Measurements from ENCODE around the gene RNU6-7.

RNU6-7 gene

DNA sequence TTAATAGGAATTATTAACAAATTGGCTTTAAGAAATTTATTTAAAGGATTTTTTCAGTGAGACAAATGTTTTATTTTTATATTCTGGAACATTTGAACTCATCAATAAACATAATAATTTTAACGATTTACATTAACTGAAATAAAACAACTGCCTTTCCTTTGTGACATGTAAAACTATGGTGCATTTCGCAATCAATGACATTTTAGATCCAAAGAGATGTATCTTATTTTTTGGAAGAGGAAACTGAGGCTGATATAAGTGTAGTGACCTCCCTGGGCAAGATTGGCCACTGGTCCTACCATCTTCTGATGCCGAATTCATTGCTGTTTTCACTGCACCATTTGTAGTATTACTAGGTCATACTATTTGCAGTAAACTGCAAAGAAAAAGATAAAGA is 3.7 kb downstream of the RNU6-7 start:
- no peak for DNase-seq (ENCODE audit: low spot score)

- no peak for DNase-seq (ENCODE audit: low spot score)
These were observed 4.1 kb downstream of the RNU6-7 start for GRCh38 chr14:32205984-32206383.

GRCh38 chr14:32206552-32206951 is 4.7 kb downstream of the RNU6-7 start:
- no peak for DNase-seq (ENCODE audit: low spot score)

DNA sequence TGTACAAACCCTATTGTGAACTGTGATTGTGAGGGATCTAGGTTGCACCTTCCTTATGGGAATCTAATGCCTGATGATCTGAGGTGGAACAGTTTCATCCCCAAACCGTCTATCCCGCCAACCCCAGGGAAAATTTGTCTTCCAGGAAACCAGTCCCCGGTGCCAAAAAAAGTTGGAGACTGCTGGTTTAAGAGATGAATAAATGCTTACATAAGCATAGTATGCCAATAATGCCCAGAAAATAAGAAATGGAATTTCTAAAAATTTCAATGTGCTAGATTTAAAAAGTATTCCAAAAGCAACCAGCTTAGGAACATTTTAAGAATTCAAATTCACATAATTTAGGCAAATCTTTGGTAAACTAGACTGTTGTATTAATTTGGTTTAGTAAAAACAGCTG is 6.6 kb downstream of the RNU6-7 start:
- no peak for DNase-seq (ENCODE audit: low spot score)

GRCh38 chr14:32209471-32209870 is 7.6 kb downstream of the RNU6-7 start:
- DNase-seq (ENCODE audit: low spot score): no peak

GRCh38 chr14:32211068-32211404 is 9.2 kb downstream of the RNU6-7 start:
- no peak for DNase-seq (ENCODE audit: low spot score)

DNA sequence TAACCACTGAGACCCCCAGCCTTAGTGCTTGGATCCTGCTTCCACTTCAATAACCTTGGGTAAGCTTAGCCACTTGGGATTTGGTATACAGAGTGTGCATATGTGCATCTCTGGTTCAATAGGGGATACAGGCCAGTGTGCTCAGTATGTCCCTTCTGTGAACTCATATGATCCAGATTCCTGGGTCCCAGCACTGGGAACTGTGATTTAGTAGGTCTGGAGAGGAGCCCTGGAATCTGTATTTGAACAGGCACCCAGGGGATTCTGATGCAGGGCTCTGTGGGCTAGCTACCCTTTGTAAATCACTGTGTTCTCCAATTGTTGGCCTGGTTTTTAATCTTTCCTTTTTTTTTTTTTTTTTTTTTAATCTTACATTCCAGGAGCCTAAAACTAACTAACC is 11.0 kb downstream of the RNU6-7 start:
- DNase-seq (ENCODE audit: low spot score): no peak

DNA sequence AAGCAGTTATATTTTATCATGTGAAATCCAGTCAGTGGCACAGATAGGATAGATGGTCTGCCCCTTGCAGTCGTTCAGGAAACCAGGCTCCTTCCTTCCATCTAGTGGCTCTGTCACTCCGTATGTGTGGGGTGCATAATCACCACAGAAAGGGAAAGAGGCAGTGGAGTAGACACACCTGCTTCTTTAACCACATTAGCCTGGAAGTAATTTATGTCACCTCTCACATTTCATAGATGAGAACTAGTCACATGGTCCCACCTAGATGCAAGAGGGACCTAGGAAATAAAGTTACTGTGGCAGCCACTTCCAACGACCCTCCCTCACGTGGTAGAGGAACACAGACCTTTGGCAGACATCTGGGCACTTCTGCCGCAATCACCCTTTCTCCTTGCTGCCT is 15.5 kb downstream of the RNU6-7 start:
- no peak for DNase-seq (ENCODE audit: low spot score)

GRCh38 chr14:32224737-32225377 is 23.0 kb downstream of the RNU6-7 start:
- peak; percentile 68 for DNase-seq (ENCODE audit: low spot score)

DNA sequence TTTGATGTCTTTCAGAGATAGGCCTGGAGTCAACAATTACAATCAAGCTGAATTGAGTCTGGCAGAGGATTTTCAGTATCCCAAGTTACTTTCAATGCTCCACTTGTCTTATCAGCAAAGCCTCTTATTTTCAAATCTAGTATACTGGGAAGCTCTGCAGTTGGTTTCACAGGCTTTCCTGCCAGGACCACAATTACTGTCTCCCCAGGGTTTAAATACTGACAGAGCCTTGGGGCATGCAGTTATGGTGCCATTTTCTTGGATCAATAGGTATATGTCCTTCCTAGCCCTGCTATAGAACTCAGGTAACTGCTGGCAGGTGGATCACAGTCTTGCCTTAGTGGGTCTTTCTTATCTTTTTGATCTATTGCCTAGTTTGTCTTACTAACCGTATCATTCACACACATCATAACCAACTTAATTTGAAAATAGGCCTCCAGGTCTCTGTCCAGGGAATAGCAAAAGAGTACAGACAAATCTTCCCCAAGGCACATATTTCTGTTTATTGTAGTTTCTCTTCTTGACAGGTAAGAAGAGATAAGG is 23.6 kb downstream of the RNU6-7 start:
- no peak for DNase-seq (ENCODE audit: low spot score)

- DNase-seq (ENCODE audit: low spot score): no peak
These were observed 24.2 kb downstream of the RNU6-7 start for GRCh38 chr14:32226056-32226455.

DNA sequence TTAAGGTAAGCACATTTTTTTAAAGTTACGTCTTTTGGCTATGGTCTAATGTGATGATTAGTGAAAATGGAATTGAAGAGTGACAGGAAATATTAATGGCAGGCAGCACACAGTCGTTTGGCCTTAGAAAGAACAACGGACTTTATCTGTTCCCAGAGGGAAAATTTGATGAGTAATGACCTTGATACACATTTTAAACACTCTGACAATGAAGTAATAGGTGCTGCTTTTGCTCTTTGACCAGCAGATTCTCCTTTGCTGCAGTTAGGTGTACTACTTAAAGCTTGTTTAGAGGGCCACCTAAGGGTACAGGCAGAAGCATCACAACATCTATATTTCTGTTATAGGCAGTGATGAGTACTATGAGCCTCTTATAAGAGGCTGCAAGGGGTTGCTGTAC is 28.3 kb downstream of the RNU6-7 start:
- DNase-seq (ENCODE audit: low spot score): peak; percentile 48

GRCh38 chr14:32230695-32231280 is 28.9 kb downstream of the RNU6-7 start:
- peak; percentile 87 for DNase-seq (ENCODE audit: low spot score)

GRCh38 chr14:32232481-32232880 is 30.6 kb downstream of the RNU6-7 start:
- DNase-seq (ENCODE audit: low spot score): no peak

- no peak for DNase-seq (ENCODE audit: low spot score)
These were observed 31.4 kb downstream of the RNU6-7 start for GRCh38 chr14:32233260-32233659.

- DNase-seq (ENCODE audit: low spot score): peak; percentile 9
These were observed 42.6 kb downstream of the RNU6-7 start for GRCh38 chr14:32244404-32244803.

GRCh38 chr14:32246751-32247150 is 44.9 kb downstream of the RNU6-7 start:
- no peak for DNase-seq (ENCODE audit: low spot score)

DNA sequence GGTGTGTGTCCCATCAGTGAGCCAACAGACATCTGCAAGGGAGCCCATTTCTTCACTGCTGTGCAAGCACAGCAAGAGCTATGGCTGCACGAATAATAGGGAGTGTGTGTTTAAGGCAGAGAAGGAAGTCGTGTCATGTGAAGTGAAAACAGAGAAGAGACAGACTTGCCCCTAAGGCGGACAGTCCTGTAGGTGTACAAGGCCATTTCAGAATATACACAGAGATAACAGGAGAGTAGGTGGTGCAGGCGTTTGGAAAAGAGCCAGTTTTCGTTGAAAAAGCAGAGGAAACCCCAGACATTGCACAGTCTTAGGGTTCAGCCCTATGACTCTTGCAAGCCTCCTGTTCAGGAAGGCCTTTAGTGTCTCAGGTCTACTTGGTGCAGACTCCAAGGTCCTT is 47.5 kb downstream of the RNU6-7 start:
- DNase-seq (ENCODE audit: low spot score): no peak

DNA sequence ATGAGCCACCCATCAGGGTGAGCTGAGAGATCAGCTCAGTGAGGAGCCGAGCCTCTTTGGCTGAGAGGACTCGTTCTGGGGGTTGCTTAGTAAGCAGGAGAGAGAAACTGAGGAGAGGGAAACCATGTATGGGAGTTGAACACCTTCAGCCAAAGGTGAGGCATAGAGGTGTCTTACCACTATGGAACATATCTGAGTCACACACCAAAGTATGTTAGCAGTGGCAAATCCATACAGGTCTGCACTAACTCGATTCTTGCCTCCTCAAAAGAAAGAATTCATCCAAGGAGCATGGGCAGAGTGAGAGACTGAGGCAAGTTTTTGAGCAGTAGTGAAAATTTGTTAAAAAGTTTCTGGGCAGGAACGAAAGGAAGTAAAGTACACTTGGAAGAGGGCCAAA is 47.9 kb downstream of the RNU6-7 start:
- no peak for DNase-seq (ENCODE audit: low spot score)

GRCh38 chr14:32250681-32251080 is 48.8 kb downstream of the RNU6-7 start:
- DNase-seq (ENCODE audit: low spot score): no peak

- DNase-seq (ENCODE audit: low spot score): no peak
These were observed 49.7 kb downstream of the RNU6-7 start for GRCh38 chr14:32251530-32251929.

Data from AG08395 (cell line).